Cardiac fibroblast (primary cell): ENCODE data around the gene MED20.

Source experiments
- DNase-seq, 2 donors: peaks; one replicate each; pipeline versions ENCODE4 v3.0.0 to v3.0.0-alpha.2; 2010; ENCODE audit warnings: low read depth in 2 of 2
- H3K4me3 ChIP-seq, 2 donors: replicated peaks in 1 of 2; 1 replicate in 1 of 2; 2 replicates in 1 of 2; pipeline ENCODE4 v1.5.1; 2011; ENCODE audit warnings: low read depth in 2 of 2, low read length in 2 of 2, mild to moderate bottlenecking in 2 of 2, moderate library complexity in 1 of 2
- TF ChIP-seq, protein P1 (sequence below): IDR thresholded peaks from one replicate; pipeline ENCODE4 v1.5.1; 2011; ENCODE audit warnings: low read depth, mild to moderate bottlenecking, low read length, inconsistent platforms

MED20 gene

DNA sequence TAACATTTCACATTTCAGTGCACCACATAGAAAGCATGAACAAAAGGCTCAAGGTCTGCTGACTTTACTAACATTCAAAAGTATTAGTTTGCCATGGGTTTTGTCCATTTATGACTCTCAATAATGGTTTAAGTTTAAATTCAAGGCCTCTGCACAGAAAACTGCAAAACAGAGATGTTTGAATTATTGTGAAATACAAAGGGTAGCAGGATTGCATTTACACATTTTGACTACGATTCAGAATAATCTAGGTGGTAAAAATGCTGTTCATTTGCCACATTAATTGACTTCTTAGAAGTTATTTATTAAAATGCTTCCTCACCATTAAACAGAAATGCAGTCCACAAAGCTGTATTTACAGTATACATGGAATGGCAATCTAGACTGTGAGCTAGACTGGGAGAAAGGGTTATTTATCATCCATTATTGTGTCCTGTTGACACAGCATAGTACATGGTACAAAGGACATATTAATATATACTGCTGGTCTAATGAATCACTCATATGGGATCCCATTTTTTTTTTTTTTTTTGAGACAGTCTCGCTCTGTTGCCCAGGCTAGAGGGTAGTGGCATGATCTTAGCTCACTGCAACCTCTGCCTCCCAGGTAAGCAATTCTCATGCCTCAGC is 43.8 kb downstream of the MED20 start:
- H3K4me3 ChIP-seq, result no peak overlapping the region
- TF ChIP-seq, protein P1, sequence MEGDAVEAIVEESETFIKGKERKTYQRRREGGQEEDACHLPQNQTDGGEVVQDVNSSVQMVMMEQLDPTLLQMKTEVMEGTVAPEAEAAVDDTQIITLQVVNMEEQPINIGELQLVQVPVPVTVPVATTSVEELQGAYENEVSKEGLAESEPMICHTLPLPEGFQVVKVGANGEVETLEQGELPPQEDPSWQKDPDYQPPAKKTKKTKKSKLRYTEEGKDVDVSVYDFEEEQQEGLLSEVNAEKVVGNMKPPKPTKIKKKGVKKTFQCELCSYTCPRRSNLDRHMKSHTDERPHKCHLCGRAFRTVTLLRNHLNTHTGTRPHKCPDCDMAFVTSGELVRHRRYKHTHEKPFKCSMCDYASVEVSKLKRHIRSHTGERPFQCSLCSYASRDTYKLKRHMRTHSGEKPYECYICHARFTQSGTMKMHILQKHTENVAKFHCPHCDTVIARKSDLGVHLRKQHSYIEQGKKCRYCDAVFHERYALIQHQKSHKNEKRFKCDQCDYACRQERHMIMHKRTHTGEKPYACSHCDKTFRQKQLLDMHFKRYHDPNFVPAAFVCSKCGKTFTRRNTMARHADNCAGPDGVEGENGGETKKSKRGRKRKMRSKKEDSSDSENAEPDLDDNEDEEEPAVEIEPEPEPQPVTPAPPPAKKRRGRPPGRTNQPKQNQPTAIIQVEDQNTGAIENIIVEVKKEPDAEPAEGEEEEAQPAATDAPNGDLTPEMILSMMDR, result no peak
- no peak for DNase-seq

DNA sequence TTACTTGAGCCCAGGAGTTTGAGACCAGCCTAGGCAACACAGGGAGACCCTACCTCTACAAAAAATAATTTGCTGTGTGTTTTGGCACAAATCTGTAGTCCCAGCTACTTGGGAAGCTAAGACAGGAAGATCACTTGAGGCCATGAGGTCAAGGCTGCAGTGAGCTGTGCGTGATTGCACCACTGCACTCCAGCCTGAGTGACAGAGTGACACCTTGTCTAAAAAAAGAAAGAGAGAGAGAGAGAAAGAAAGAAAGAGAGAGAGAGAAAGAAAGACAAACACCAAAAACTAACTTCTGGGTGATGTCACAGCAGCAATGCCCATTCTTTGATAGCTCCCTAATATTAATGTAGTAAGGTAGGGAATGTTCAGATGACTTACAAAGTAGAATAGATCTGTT is 46.2 kb downstream of the MED20 start:
- TF ChIP-seq, protein P1, result no peak
- H3K4me3 ChIP-seq, result no peak overlapping the region
- no peak for DNase-seq

DNA sequence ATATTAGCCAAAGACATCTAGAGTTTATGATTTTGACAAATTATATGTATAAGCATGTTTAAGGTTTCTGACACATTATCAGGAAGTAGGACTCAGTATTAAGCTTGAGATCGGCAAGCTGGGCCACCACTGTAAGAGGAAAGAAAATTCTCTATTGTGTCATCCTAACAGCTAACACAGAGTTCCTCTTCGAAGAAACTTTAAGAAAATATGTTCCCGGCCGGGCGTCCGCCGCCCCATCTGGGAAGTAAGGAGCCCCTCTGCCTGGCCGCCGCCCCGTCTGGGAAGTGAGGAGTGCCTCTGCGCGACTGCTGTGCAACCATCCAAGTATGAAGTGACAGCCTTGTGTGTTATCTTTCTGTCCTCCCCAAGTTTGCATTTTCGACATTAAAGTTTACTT is 48.8 kb downstream of the MED20 start:
- no peak for DNase-seq
- TF ChIP-seq, protein P1, result no peak
- H3K4me3 ChIP-seq, result no peak overlapping the region

DNA sequence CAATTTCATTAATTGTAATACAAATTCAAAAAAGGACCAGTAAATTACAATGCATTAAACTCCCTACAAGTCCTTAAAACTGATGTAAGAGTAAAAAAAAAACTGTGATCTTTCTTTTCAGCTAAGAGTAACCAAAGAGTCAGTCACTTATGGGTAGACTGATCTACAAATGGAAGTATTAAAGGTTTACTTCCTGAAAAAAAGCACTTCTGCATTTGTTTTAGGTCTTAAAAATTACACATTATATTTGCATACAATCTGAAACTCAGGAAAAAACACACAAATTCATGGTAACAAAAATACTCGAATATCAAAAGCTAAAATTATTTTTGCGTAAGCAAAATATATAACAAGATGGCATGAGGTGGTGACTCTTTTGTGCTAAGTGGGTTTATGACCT is 49.2 kb downstream of the MED20 start:
- DNase-seq, result no peak
- H3K4me3 ChIP-seq, result no peak overlapping the region
- TF ChIP-seq, protein P1, result no peak

DNA sequence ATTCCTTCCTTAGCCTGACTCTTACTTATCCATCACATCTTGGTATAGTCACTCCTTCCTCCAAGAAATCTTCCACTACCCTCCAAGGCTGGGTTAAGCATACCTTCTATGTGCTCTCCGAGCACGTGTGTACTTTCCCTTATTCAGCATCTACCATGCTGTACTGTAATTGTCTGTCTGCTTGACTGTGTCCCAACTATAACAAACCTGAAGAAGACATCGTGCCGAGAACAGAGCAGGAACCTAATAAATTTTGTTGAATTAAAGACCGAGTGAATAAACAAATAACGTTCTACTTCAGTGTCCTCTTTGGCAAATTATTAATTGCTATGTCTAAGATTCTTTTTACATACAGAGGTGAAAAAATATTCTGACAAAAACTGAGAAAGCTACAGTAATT is 61.6 kb downstream of the MED20 start:
- no peak for DNase-seq
- TF ChIP-seq, protein P1, result no peak
- no peak overlapping the region for H3K4me3 ChIP-seq

DNA sequence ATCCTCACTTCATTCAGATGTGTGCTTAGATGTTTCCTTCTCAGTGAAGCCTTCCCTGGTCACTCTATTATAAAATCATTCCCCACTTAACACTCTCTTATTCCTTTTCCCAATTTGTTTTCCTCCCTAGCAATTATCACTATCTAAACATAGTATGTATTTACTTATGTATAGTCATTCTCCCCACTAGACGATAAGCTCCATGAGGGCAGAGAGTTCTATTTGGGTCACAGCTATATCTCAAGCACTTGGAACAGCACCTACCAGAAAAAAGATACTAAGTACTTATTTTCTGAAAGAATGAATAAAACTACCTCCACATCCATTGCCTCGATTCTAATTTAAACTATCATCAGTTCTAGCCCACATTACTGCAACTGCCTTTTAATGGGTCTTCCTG is 62.2 kb downstream of the MED20 start:
- DNase-seq, result no peak
- TF ChIP-seq, protein P1, result no peak

More for the DNA sequence above, 62.2 kb downstream of the MED20 start:
- H3K4me3 ChIP-seq, result no peak overlapping the region
